Breast epithelium (tissue), 3 donors: ENCODE data around the gene CUL7.

Experiments
- POLR2A ChIP-seq: fragments of 450-650 bp; IDR thresholded peaks from one replicate; pipeline ENCODE4 v1.6.1; 2016; ENCODE audit warnings: antibody characterized with exemption, mild to moderate bottlenecking, moderate library complexity
- POLR2AphosphoS5 ChIP-seq, 3 donors: sonication (generic); formaldehyde crosslinking; IDR thresholded peaks; one replicate each; pipeline ENCODE4 v1.6.1; 2017; ENCODE audit warnings: antibody characterized with exemption in 3 of 3
- TF ChIP-seq, protein P1 (sequence below), 3 donors: fragments of 450-650 bp; IDR thresholded peaks; one replicate each; pipeline ENCODE4 v1.5.1; 2016 to 2017; ENCODE audit warnings: antibody characterized with exemption in 3 of 3, mild to moderate bottlenecking in 3 of 3, moderate library complexity in 3 of 3

GRCh38 chr6:43058531-43058930, 4.9 kb upstream of the CUL7 start:
- TF ChIP-seq POLR2A (no peak), POLR2AphosphoS5 (IDR thresholded peaks at IDR 0.05) (no peak)
- TF ChIP-seq, protein P1, sequence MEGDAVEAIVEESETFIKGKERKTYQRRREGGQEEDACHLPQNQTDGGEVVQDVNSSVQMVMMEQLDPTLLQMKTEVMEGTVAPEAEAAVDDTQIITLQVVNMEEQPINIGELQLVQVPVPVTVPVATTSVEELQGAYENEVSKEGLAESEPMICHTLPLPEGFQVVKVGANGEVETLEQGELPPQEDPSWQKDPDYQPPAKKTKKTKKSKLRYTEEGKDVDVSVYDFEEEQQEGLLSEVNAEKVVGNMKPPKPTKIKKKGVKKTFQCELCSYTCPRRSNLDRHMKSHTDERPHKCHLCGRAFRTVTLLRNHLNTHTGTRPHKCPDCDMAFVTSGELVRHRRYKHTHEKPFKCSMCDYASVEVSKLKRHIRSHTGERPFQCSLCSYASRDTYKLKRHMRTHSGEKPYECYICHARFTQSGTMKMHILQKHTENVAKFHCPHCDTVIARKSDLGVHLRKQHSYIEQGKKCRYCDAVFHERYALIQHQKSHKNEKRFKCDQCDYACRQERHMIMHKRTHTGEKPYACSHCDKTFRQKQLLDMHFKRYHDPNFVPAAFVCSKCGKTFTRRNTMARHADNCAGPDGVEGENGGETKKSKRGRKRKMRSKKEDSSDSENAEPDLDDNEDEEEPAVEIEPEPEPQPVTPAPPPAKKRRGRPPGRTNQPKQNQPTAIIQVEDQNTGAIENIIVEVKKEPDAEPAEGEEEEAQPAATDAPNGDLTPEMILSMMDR (IDR thresholded peaks at IDR 0.05) = no peak
